Upper lobe of right lung (tissue), 1 donor: Measurements from ENCODE around the gene CCDC15. TPM values are rescaled to one million over a fixed set of nuclear protein-coding genes. Genes with fewer than 3 reads are reported as not detected.

Source experiments
- ATAC-seq: fragments of 200-7000 bp; cut with Tn5 transposase; one replicate; pipeline ENCODE4 v1.9.1; 2020; ENCODE audit warnings: mild to moderate bottlenecking, moderate library complexity
- DNase-seq: peaks from one replicate; pipeline ENCODE4 v3.0.0-alpha.2; 2020
- H3K27ac ChIP-seq: fragments of 200-600 bp; one replicate; pipeline ENCODE4 v1.8.0; 2022
- H3K27me3 ChIP-seq: fragments of 200-600 bp; one replicate; pipeline ENCODE4 v1.8.0; 2022; ENCODE audit warnings: mild to moderate bottlenecking
- H3K36me3 ChIP-seq: fragments of 200-600 bp; one replicate; pipeline ENCODE4 v1.8.0; 2022
- H3K4me1 ChIP-seq: fragments of 200-600 bp; one replicate; pipeline ENCODE4 v1.8.0; 2022
- H3K4me3 ChIP-seq: fragments of 200-600 bp; one replicate; pipeline ENCODE4 v1.8.0; 2022; ENCODE audit warnings: mild to moderate bottlenecking
- H3K9me3 ChIP-seq: fragments of 200-600 bp; one replicate; pipeline ENCODE4 v1.8.0; 2022
- intact Hi-C: fragments of 100-400 bp; cut with DNase I; formaldehyde crosslinking; loops from one replicate; pipeline ENCODE4 v1.11.0; 2022
- total RNA-seq: library from RNA; stranded (reverse); fragmentation: NEBNext Ultra II Directional; extraction: Animal tissue kit (Norgen Biotek cat#: 25700); gene quantifications from one replicate; pipeline ENCODE4 v1.2.1, GENCODE V29; 2021
- TF ChIP-seq, protein P1 (sequence below): fragments of 200-600 bp; IDR thresholded peaks from one replicate; pipeline ENCODE4 v1.8.0; 2022; ENCODE audit warnings: antibody characterized with exemption
- donor health status: DM: no; HTN: yes; CAD: no; lungs with severe emphysema.

The CCDC15 gene
- total RNA-seq, 1 donor from 2014 or later: 1.5 TPM

DNA sequence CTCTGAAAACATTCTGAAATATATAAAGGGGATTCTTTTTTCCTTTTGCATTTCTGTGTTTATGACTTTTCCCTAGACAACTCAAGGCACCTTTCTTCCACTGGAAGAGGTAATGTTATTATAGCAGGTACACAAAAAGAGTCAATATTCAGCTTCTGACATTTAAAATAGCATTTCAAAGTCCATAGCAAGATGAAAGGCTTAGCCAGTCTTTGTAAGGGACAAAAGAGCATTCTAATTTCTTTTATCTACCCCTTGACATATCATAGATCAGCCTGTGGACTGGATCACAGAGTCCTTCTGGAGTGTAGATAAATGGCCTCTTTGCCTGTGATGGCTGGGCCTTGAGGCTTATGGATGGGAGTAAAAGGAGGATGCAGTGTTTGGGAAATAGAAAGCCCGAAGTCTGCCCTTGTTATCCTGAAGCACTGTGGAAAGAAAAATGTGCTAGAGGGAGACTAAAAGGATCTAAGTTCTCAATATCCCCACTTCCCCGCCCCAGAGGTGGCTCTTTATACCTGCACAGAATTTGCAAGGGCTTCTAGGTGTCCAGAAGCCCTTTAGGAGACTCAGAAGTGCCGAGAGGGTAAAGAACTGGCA is 16.6 kb upstream of the CCDC15 start:
- Histone ChIP-seq H3K27me3 (no peaks in the 10 kb centered on the region), H3K36me3 (no peaks in the 10 kb centered on the region), H3K4me3 (no peak overlapping the region), H3K9me3 (no peaks in the 10 kb centered on the region), H3K27ac (no peak overlapping the region), H3K4me1 (no peaks in the 10 kb centered on the region)
- intact Hi-C loops: no loop called here
- DNase-seq (no peak), ATAC-seq (no peak)
- TF ChIP-seq, protein P1, sequence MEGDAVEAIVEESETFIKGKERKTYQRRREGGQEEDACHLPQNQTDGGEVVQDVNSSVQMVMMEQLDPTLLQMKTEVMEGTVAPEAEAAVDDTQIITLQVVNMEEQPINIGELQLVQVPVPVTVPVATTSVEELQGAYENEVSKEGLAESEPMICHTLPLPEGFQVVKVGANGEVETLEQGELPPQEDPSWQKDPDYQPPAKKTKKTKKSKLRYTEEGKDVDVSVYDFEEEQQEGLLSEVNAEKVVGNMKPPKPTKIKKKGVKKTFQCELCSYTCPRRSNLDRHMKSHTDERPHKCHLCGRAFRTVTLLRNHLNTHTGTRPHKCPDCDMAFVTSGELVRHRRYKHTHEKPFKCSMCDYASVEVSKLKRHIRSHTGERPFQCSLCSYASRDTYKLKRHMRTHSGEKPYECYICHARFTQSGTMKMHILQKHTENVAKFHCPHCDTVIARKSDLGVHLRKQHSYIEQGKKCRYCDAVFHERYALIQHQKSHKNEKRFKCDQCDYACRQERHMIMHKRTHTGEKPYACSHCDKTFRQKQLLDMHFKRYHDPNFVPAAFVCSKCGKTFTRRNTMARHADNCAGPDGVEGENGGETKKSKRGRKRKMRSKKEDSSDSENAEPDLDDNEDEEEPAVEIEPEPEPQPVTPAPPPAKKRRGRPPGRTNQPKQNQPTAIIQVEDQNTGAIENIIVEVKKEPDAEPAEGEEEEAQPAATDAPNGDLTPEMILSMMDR: no peak

DNA sequence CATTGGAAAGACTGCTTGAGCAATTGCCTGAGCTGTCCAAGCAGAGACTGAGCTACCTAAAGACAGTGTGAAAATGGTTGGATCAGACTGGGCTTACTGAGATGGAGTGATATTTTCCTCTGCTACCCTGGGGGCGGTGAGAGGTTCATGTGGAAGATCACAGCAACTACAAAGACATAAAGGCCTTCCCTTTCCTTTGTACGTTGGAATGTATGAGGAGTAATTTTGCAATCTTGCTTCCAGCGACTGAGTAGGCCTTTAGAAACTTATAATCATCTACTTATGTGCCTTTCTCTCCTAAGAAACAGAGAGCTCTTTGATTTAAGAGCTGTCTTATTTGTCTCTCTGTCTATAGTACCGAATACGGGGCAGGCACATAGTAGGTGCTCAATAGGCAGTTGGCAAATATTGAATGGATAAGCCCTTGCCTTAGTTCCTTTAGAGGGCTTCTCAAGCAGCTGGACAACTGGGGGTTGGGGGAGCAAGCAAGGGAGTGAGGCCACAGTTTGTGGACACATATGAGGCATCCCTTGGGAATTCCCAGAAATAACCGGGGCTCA is 15.7 kb upstream of the CCDC15 start:
- no peak for DNase-seq
- no peak overlapping the region for H3K4me3 ChIP-seq
- no peaks in the 10 kb centered on the region for H3K27me3 ChIP-seq
- ATAC-seq: no peak
- H3K4me1 ChIP-seq: no peaks in the 10 kb centered on the region
- intact Hi-C loops: no loop called here
- H3K27ac ChIP-seq: no peak overlapping the region
- H3K36me3 ChIP-seq: no peaks in the 10 kb centered on the region
- TF ChIP-seq, protein P1: no peak
- H3K9me3 ChIP-seq: no peaks in the 10 kb centered on the region

DNA sequence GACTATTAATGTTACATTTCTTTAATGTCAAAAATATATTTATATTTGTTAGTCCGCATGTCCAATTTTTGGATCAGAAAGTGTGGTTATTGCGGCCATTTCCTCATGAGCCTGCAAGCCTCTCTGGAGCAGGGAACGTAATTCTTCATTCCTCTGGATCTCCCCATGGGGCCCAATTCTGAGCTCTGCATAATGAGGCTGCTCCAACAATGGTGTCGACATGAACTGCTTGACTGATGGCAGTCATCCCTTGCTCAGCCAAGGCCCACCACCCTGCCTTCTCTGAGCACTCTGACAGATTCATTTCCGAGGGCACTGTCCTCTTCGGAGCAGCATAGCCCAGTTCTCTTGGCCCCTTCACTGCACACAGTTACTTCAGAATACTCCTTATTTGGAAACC is 15.0 kb upstream of the CCDC15 start:
- DNase-seq: no peak
- Histone ChIP-seq H3K27me3 (no peaks in the 10 kb centered on the region), H3K27ac (no peak overlapping the region), H3K36me3 (no peaks in the 10 kb centered on the region), H3K4me3 (no peak overlapping the region), H3K9me3 (no peaks in the 10 kb centered on the region), H3K4me1 (no peaks in the 10 kb centered on the region)
- no peak for ATAC-seq
- intact Hi-C loops: no loop called here
- TF ChIP-seq, protein P1: no peak

DNA sequence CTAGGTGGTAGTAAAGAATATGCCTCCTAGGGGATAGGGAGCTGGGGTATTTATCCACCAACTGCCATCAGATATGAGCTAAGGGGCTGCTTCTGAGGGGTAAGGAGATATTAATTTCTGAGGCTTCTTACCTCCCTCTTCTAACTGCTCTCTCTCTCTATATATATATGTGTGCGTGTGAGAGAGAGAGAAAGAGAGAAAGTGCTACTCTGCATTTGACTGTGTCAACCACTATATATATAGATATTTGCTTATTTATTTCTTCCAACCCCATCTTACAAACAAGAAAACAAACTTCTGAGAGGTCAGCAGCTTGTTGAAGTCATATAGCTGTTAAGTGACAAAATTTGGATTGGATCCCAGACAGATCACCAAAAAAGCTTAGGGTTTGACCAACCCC is 12.3 kb upstream of the CCDC15 start:
- intact Hi-C loops: no loop called here
- no peaks in the 10 kb centered on the region for H3K4me1 ChIP-seq
- TF ChIP-seq, protein P1: no peak
- ATAC-seq (no peak), DNase-seq (no peak)
- H3K27me3 ChIP-seq: no peaks in the 10 kb centered on the region
- no peaks in the 10 kb centered on the region for H3K9me3 ChIP-seq
- H3K27ac ChIP-seq: no peak overlapping the region
- H3K36me3 ChIP-seq: no peaks in the 10 kb centered on the region
- no peak overlapping the region for H3K4me3 ChIP-seq

DNA sequence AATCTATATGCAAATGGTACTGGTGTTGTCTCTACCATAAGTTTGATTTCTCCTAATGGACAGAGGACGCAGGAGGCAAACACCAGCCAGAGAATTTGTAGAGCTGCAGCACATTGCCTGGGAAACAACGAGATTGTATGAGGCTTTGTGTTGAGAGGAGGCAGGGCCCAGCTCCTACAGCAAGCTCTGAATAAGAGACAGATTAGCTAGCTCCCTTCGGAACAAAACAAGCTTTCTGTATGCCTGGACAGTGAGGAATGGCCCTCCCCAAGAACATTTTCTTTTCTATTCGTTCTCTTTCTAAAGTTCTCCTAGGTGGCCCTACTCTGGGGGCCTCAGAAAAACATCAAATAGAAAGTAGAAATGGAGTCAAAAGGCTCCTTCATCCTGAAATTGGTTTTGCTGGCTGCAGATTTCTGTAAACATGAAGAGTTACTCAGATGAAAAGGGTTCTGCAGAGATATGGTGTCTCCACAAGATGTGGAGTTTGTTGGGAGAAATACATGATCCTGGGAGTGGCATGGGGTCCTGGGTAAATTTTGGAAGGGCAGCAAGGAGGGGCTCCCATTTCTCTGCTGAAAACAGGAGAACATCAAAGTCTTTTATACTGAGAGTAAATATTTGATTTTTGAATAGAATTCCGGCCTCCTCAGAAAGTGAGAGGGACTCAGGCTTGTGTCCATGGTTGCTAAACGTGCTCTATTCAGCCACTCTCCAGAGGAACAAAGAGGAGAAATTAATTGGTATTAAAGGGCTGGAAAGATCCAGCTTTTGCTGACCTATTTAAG is 11.3 kb upstream of the CCDC15 start:
- no peaks in the 10 kb centered on the region for H3K4me1 ChIP-seq
- DNase-seq (no peak), ATAC-seq (no peak)
- no peak overlapping the region for H3K27ac ChIP-seq
- no peaks in the 10 kb centered on the region for H3K36me3 ChIP-seq
- intact Hi-C loops: no loop called here
- H3K27me3 ChIP-seq: no peaks in the 10 kb centered on the region
- TF ChIP-seq, protein P1: no peak
- H3K9me3 ChIP-seq: no peaks in the 10 kb centered on the region
- no peak overlapping the region for H3K4me3 ChIP-seq
